Measurements from ENCODE around the gene THAP3.
"Not testable (repeated sequence)": the region's sequence is repeated elsewhere in the genome, so short reads cannot be mapped to it uniquely, and the experiment has no call there.

THAP3 gene

DNA sequence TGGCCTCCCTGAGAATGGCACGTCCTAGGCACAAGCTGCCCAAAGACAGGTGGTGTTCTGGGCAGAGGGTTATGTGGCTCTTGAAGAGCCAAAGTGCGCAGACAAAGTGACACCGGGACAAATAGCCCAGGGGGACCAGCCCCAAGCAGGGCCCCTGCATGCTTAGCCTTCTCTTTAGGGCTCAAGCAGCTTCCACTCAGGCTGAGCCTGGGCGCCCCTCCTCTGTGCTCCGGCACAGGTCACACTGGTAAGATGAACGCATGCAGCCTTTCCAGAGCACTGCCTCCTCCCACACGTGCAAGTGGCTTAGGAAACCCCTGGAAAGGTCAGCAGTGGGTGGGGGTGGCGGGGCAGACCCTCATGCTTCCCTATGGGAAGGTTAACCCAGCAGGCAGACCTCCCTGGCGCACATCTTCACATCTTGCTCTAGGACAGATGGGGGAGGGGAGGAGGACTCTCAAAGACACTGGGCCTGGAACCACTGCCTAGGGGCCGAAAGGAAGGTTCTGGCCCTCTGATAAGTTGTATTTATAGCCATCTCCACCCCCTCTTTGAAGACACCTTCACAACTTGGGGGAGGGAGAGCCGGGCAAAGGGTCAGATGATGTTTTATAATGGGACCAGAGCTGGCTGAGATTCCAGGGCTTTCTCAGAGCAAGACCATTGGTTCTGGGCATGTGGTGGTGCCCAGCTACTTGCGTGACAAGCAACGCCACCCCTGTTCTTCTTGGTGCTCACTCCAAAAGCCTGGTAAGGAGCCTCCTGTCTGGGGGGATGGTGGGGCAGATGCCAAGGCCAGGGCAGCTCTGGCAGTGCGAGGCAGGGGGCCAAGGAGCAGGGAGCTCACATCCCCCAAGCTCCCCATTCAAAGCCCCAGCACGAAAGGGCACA lies 27.5 kb upstream of the THAP3 start:
- no peak for DNase-seq (ENCODE audit: extremely low read depth, low read depth)
- H3K4me3 ChIP-seq (replicated peaks; ENCODE audit: low read depth, low read length): no peak overlapping the region; the same call in 1 of the 2 replicates
- TF ChIP-seq, protein P1, sequence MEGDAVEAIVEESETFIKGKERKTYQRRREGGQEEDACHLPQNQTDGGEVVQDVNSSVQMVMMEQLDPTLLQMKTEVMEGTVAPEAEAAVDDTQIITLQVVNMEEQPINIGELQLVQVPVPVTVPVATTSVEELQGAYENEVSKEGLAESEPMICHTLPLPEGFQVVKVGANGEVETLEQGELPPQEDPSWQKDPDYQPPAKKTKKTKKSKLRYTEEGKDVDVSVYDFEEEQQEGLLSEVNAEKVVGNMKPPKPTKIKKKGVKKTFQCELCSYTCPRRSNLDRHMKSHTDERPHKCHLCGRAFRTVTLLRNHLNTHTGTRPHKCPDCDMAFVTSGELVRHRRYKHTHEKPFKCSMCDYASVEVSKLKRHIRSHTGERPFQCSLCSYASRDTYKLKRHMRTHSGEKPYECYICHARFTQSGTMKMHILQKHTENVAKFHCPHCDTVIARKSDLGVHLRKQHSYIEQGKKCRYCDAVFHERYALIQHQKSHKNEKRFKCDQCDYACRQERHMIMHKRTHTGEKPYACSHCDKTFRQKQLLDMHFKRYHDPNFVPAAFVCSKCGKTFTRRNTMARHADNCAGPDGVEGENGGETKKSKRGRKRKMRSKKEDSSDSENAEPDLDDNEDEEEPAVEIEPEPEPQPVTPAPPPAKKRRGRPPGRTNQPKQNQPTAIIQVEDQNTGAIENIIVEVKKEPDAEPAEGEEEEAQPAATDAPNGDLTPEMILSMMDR (IDR thresholded peaks at IDR 0.05; ENCODE audit: low read depth, low read length, missing control alignments): no peak

DNA sequence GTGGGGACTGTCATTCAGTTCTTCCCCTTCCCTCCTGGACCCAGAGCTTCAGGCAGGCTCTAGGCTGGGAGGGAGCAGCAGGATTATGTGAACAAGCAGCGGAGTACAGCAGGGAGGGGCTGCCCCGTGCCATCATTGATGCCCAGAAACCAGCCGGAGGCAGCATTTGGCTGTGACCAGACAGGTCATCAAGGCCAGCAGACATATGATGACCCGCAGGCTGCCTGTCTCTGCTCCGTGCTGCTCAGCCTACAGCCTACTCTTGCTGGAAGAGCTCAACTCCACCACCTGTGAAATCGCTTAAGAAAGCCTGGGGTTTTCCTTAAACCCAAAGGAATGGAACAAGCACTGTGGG lies 26.9 kb upstream of the THAP3 start:
- no peak overlapping the region for H3K4me3 ChIP-seq (replicated peaks; ENCODE audit: low read depth, low read length)
- TF ChIP-seq, protein P1 (IDR thresholded peaks at IDR 0.05; ENCODE audit: low read depth, low read length, missing control alignments): no peak
- DNase-seq (ENCODE audit: extremely low read depth, low read depth): no peak

DNA sequence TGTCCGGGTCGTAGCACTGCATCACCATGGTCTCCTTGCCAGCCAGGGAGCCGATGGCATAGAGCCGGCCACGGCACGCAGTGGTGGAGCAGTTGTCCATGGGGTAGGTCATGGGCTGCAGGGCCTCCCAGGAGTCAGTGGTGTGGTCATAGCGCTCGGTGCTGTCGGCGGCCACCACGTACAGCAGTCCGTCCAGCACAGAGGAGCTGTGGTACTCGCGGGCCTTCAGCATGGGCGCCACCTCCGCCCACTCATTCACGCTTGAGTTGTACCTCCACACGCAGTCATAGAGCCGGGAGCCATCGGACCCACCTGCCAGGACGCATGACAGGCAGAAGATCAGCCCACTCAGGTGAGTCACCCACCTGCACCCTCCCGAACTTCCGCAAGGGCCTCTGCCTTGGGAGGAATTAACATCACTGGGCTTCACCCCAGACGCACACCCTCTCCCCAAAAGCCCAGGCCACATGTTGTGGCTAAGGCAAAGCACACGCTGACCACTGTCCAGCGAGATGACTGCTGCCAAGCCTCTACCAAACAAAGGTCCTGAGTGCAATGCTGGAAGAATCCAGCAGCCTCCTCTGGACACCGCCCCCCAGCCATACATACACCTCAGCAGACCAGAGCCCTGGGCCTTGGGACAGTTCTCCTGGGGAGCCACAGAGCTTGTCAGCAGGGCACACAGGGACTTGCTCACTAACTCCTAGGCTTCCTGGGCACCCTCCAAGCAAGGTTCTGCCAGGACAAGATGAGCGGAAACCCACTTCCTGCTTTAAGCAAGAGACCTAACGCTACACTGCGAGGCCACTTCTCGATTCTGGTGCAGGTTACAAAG lies 25.3 kb upstream of the THAP3 start:
- no peak for DNase-seq (ENCODE audit: extremely low read depth, low read depth)
- H3K4me3 ChIP-seq (replicated peaks; ENCODE audit: low read depth, low read length): peak overlapping the region; percentile 100
- TF ChIP-seq, protein P1 (IDR thresholded peaks at IDR 0.05; ENCODE audit: low read depth, low read length, missing control alignments): no peak

DNA sequence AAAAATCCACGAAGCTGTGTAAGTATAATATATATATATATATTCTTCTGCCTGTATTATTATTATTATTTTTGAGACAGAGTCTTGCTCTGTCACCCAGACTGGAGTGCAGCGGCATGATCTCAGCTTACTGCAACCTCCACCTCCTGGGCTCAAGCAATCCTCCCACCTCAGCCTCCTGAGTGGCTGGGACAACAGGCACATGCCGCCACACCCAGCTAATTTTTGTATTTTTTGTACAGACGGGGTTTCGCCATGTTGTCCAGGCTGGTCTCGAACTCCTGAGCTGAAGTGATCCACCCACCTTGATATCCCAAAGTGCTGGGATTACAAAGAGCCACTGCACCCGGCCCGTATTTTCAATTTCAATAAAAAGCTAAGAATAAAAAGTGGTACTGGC lies 24.7 kb upstream of the THAP3 start:
- peak overlapping the region; percentile 100 for H3K4me3 ChIP-seq (replicated peaks; ENCODE audit: low read depth, low read length)
- not testable (repeated sequence) for DNase-seq (ENCODE audit: extremely low read depth, low read depth)

DNA sequence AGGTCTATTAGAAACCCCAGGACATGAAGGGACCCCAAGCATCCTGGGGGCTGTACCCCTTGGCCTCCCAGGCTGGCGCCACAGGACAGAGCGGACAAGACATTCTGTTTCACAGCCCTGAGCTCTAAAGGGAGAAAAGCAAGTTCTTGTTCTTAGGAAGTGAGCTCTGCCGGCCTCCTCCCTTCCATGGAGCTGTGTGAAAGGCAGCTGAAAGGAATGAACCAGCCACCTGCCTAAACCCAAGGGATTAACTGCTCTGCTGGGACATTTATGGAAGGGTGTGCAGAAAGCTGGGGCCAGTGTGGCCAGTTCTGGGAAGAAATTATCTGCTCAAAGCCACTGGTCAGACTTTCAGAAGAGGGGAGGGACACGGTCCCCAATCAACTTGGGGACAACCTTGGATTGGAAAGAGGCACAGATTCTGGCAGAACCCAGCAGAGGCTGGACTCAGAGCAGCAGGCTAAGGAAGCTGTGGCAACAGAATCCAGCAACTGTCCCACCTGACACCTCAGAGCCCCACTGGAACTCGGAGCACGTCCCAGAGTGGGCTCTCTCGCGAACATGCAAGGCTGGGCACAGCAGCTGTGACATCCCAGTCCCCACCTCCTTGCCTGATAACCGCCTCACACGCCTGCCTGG lies 24.1 kb upstream of the THAP3 start:
- H3K4me3 ChIP-seq (replicated peaks; ENCODE audit: low read depth, low read length): peak overlapping the region; percentile 100
- DNase-seq (ENCODE audit: extremely low read depth, low read depth): no peak
- TF ChIP-seq, protein P1 (IDR thresholded peaks at IDR 0.05; ENCODE audit: low read depth, low read length, missing control alignments): no peak

DNA sequence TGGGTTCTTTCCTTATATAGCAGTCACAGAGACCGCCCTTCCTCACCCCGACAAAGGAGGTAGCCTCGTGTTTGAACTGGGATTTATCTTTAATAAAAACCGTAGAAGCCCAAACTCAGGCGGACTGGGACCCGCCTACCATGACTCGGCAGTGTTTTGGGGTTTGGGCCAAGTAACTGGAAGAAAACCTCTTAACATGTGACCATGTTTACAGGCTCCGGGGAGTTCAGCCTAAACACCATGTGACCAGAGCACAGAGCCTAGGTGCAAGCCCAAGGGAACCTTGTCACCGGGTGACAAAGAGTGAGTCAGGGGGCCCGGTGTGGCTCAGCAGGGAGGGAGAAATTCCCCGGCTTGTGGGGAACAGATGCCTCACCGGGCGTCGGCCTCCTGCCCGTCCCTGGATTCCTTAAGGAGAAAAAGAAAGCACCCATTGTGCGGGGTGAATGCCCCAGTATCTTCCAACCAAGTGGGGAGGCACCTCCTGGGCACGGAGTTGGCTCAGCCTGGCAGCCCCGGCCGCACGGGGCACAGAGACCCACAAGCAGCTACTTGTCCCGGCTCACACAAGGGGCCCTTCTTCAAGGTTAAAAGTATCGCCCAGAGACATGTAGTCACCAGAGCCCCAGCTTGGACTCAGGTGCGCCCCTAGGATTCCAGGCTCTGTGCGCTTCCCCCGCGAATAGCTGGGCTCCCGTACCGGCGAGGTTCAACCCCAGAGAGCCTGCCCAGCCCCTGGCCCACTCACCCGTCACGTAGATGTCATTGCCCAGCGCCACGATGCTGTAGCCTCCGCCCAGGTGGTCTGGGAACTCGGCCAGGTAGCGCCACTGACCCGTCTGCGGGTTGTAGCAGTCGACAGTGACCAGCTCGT lies 23.4 kb upstream of the THAP3 start:
- DNase-seq (ENCODE audit: extremely low read depth, low read depth): peak; percentile 80
- TF ChIP-seq, protein P1 (IDR thresholded peaks at IDR 0.05; ENCODE audit: low read depth, low read length, missing control alignments): no peak
- peak overlapping the region; percentile 100 for H3K4me3 ChIP-seq (replicated peaks; ENCODE audit: low read depth, low read length)

All from HFF-Myc (cell line).